NB4 (cell line): ENCODE measurements around the gene SMIM8.

Source experiments
- DNase-seq: peaks from one replicate; pipeline ENCODE4 v3.0.0; 2010; ENCODE audit warnings: low read depth
- H3K4me3 ChIP-seq: one replicate; pipeline ENCODE4 v1.5.1; 2011; ENCODE audit warnings: mild to moderate bottlenecking, low read depth, low read length, moderate library complexity
- CTCF ChIP-seq: IDR thresholded peaks from one replicate; pipeline ENCODE4 v1.5.1; 2012; ENCODE audit warnings: low read depth, low read length
- MAX ChIP-seq: IDR thresholded peaks from 2 replicates; pipeline ENCODE4 v1.6.1; 2011; ENCODE audit warnings: low read depth, low read length
- MYC ChIP-seq: IDR thresholded peaks from 2 replicates; pipeline ENCODE4 v1.6.1; 2011; ENCODE audit warnings: low read depth, low read length
- POLR2A ChIP-seq: IDR thresholded peaks from 2 replicates; pipeline ENCODE4 v1.6.1; 2011; ENCODE audit warnings: mild to moderate bottlenecking; ENCODE audit not compliant: insufficient read length; ENCODE audit errors: extremely low read depth

The SMIM8 gene

GRCh38 chr6:87330961-87331360 lies 8.6 kb downstream of the SMIM8 start:
- TF ChIP-seq POLR2A (no peak), MAX (no peak), MYC (no peak), CTCF (no peak)
- DNase-seq = no peak
- H3K4me3 ChIP-seq = no peak overlapping the region

- no peak for DNase-seq
- H3K4me3 ChIP-seq = no peak overlapping the region
- TF ChIP-seq POLR2A = no peak
Observed at GRCh38 chr6:87333033-87333432, 10.6 kb downstream of the SMIM8 start.

- peak; percentile 27 for DNase-seq
- TF ChIP-seq CTCF (no peak), MYC (no peak), MAX (no peak), POLR2A (no peak)
- H3K4me3 ChIP-seq = no peak overlapping the region
Observed at GRCh38 chr6:87333591-87334181, 11.3 kb downstream of the SMIM8 start.

- H3K4me3 ChIP-seq = no peak overlapping the region
- no peak for DNase-seq
- TF ChIP-seq POLR2A = no peak
- no peak for TF ChIP-seq MYC
- TF ChIP-seq MAX = no peak
- no peak for TF ChIP-seq CTCF
Observed at GRCh38 chr6:87334683-87335082, 12.3 kb downstream of the SMIM8 start.

- no peak for DNase-seq
- TF ChIP-seq POLR2A = no peak
- TF ChIP-seq CTCF = no peak
- no peak for TF ChIP-seq MYC
- no peak for TF ChIP-seq MAX
- no peak overlapping the region for H3K4me3 ChIP-seq
Observed at GRCh38 chr6:87336367-87336766, 14.0 kb downstream of the SMIM8 start.

- TF ChIP-seq POLR2A (no peak), CTCF (no peak), MAX (no peak), MYC (no peak)
- DNase-seq = no peak
- H3K4me3 ChIP-seq = no peak overlapping the region
Observed at GRCh38 chr6:87340230-87340629, 17.8 kb downstream of the SMIM8 start.
